Measurements from ENCODE around the gene COLQ. TPM values are rescaled to one million over a fixed set of nuclear protein-coding genes. Genes with fewer than 3 reads are reported as not detected.
"Not testable (repeated sequence)": the region's sequence is repeated elsewhere in the genome, so short reads cannot be mapped to it uniquely, and the experiment has no call there.

The COLQ gene
- total RNA-seq, 2 experiments from 2014 or later, result 3.3 to 4.3 TPM

- H3K4me1 Mint-ChIP-seq, result peaks cover 54% of the 10 kb centered on the region
- peaks cover 54% of the 10 kb centered on the region for H3K36me3 Mint-ChIP-seq (ENCODE audit: low read depth)
- DNase-seq, result no peak
- H3K4me3 Mint-ChIP-seq, result peak overlapping the region; percentile 89
- no peaks in the 10 kb centered on the region for H3K9me3 Mint-ChIP-seq
- H3K27ac Mint-ChIP-seq, result peak overlapping the region; percentile 90
- ChIA-PET POLR2A (no interaction called here), CTCF (interaction anchor here (0.6 kb wide), 1 partner anchor 24 kb away, joined by 3 read pairs; no protein-coding TSS in a partner anchor)
- no peaks in the 10 kb centered on the region for H3K27me3 Mint-ChIP-seq
Measured at GRCh38 chr3:15427981-15428380, 93.5 kb downstream of the COLQ start.

GRCh38 chr3:15427182-15427880, 94.2 kb downstream of the COLQ start, which contains the start of the genes EAF1 and METTL6:
TSS of gene EAF1 (plus strand) at chr3:15427598. CDS start at chr3:15427780, 182 bp downstream.
TSS of gene METTL6 (minus strand) at chr3:15427544. CDS start at chr3:15426511, 1,033 bp downstream.
- Mint-ChIP-seq H3K4me3 (peak within 1 kb of the TSS; percentile 89), H3K9me3 (no peaks in the 10 kb centered on the region), H3K4me1 (peaks cover 56% of the 10 kb centered on the region), H3K36me3 (ENCODE audit: low read depth) (peaks cover 57% of the 10 kb centered on the region), H3K27me3 (no peaks in the 10 kb centered on the region), H3K27ac (peak within 1 kb of the TSS; percentile 90)
- POLR2A ChIA-PET, result no interaction called here
- peak; percentile 90 for DNase-seq
- CTCF ChIA-PET, result interaction anchor here (0.6 kb wide), 1 partner anchor 24 kb away, joined by 3 read pairs; no protein-coding TSS in a partner anchor

- H3K4me3 Mint-ChIP-seq, result peak overlapping the region; percentile 89
- peaks cover 51% of the 10 kb centered on the region for H3K4me1 Mint-ChIP-seq
- H3K27me3 Mint-ChIP-seq, result no peaks in the 10 kb centered on the region
- POLR2A ChIA-PET, result no interaction called here
- H3K36me3 Mint-ChIP-seq (ENCODE audit: low read depth), result peaks cover 55% of the 10 kb centered on the region
- CTCF ChIA-PET, result interaction anchor here (1.2 to 1.3 kb wide), 2 partner anchors 13 to 21 kb away, joined by 4 to 6 read pairs; no protein-coding TSS in a partner anchor
- H3K27ac Mint-ChIP-seq, result peak overlapping the region; percentile 90
- no peak for DNase-seq
- H3K9me3 Mint-ChIP-seq, result no peaks in the 10 kb centered on the region
Measured at GRCh38 chr3:15426579-15427118, 94.9 kb downstream of the COLQ start.

- H3K36me3 Mint-ChIP-seq (ENCODE audit: low read depth), result peaks cover 31% of the 10 kb centered on the region
- H3K4me3 Mint-ChIP-seq, result no peak overlapping the region
- peaks cover 20% of the 10 kb centered on the region for H3K4me1 Mint-ChIP-seq
- ChIA-PET CTCF (no interaction called here), POLR2A (no interaction called here)
- no peaks in the 10 kb centered on the region for H3K9me3 Mint-ChIP-seq
- H3K27ac Mint-ChIP-seq, result no peak overlapping the region
- DNase-seq, result no peak
- H3K27me3 Mint-ChIP-seq, result no peaks in the 10 kb centered on the region
Measured at GRCh38 chr3:15420871-15421270, 100.6 kb downstream of the COLQ start.

- DNase-seq, H3K4me1 Mint-ChIP-seq, H3K27ac Mint-ChIP-seq, H3K27me3 Mint-ChIP-seq, H3K9me3 Mint-ChIP-seq, CTCF ChIA-PET, H3K4me3 Mint-ChIP-seq: not testable (repeated sequence)
- POLR2A ChIA-PET, result interaction anchor here (0.6 kb wide), 1 partner anchor 31 kb away, joined by 3 read pairs; no protein-coding TSS in a partner anchor
- peaks cover 37% of the 10 kb centered on the region for H3K36me3 Mint-ChIP-seq (ENCODE audit: low read depth)
Measured at GRCh38 chr3:15410966-15411365, 110.5 kb downstream of the COLQ start.

- Mint-ChIP-seq H3K9me3 (no peaks in the 10 kb centered on the region), H3K4me3 (no peak overlapping the region), H3K27me3 (no peaks in the 10 kb centered on the region), H3K27ac (no peak overlapping the region), H3K4me1 (no peaks in the 10 kb centered on the region), H3K36me3 (ENCODE audit: low read depth) (peaks cover 26% of the 10 kb centered on the region)
- DNase-seq, result no peak
- CTCF ChIA-PET, result interaction anchor here (1.5 kb wide), 1 partner anchor 207 kb away, joined by 4 read pairs; no protein-coding TSS in a partner anchor
- POLR2A ChIA-PET, result no interaction called here
Measured at GRCh38 chr3:15409774-15410173, 111.7 kb downstream of the COLQ start.

GRCh38 chr3:15409239-15409638, 112.3 kb downstream of the COLQ start:
- Mint-ChIP-seq H3K27ac (no peak overlapping the region), H3K4me3 (no peak overlapping the region), H3K27me3 (no peaks in the 10 kb centered on the region), H3K9me3 (no peaks in the 10 kb centered on the region), H3K36me3 (ENCODE audit: low read depth) (peaks cover 22% of the 10 kb centered on the region), H3K4me1 (no peaks in the 10 kb centered on the region)
- CTCF ChIA-PET, result interaction anchor here (0.6 to 1.5 kb wide), 2 partner anchors 202 to 207 kb away, joined by 4 read pairs; no protein-coding TSS in a partner anchor
- POLR2A ChIA-PET, result no interaction called here
- DNase-seq, result no peak

GRCh38 chr3:15405448-15406050, 116.0 kb downstream of the COLQ start:
- Mint-ChIP-seq H3K27me3 (no peaks in the 10 kb centered on the region), H3K36me3 (ENCODE audit: low read depth) (peaks cover 7% of the 10 kb centered on the region), H3K27ac (no peak overlapping the region), H3K4me1 (peaks cover 12% of the 10 kb centered on the region), H3K4me3 (no peak overlapping the region), H3K9me3 (no peaks in the 10 kb centered on the region)
- POLR2A ChIA-PET, result interaction anchor here (0.7 kb wide), 1 partner anchor 130 kb away, joined by 3 read pairs; no protein-coding TSS in a partner anchor
- DNase-seq, result peak; percentile 42
- CTCF ChIA-PET, result interaction anchor here (0.8 to 2.2 kb wide), 13 partner anchors 15 to 205 kb away, joined by 3 to 29 read pairs (median 3); no protein-coding TSS in a partner anchor

- no peak for DNase-seq
- ChIA-PET CTCF (interaction anchor here (1.0 to 2.2 kb wide), 11 partner anchors 14 to 202 kb away, joined by 3 to 29 read pairs (median 4); no protein-coding TSS in a partner anchor), POLR2A (no interaction called here)
- H3K4me1 Mint-ChIP-seq, result peaks cover 19% of the 10 kb centered on the region
- H3K36me3 Mint-ChIP-seq (ENCODE audit: low read depth), result peaks cover 3% of the 10 kb centered on the region
- H3K27ac Mint-ChIP-seq, result no peak overlapping the region
- H3K9me3 Mint-ChIP-seq, result no peaks in the 10 kb centered on the region
- H3K27me3 Mint-ChIP-seq, result no peaks in the 10 kb centered on the region
- no peak overlapping the region for H3K4me3 Mint-ChIP-seq
Measured at GRCh38 chr3:15404767-15405166, 116.7 kb downstream of the COLQ start.

GRCh38 chr3:15403965-15404364, 117.5 kb downstream of the COLQ start:
- Mint-ChIP-seq H3K4me1 (peaks cover 27% of the 10 kb centered on the region), H3K4me3 (no peak overlapping the region), H3K27me3 (no peaks in the 10 kb centered on the region), H3K36me3 (ENCODE audit: low read depth) (no peaks in the 10 kb centered on the region), H3K27ac (no peak overlapping the region), H3K9me3 (no peaks in the 10 kb centered on the region)
- ChIA-PET CTCF (interaction anchor here (0.6 to 2.2 kb wide), 4 partner anchors 137 to 1240 kb away, joined by 3 to 29 read pairs (median 3); no protein-coding TSS in a partner anchor), POLR2A (no interaction called here)
- DNase-seq, result no peak

GRCh38 chr3:15403495-15403894, 118.0 kb downstream of the COLQ start:
- Mint-ChIP-seq H3K36me3 (ENCODE audit: low read depth) (no peaks in the 10 kb centered on the region), H3K4me1 (peaks cover 32% of the 10 kb centered on the region), H3K4me3 (no peak overlapping the region), H3K9me3 (no peaks in the 10 kb centered on the region), H3K27me3 (no peaks in the 10 kb centered on the region), H3K27ac (no peak overlapping the region)
- DNase-seq, result no peak
- ChIA-PET CTCF (interaction anchor here (0.6 to 1.2 kb wide), 2 partner anchors 135 to 156 kb away, joined by 3 to 4 read pairs; no protein-coding TSS in a partner anchor), POLR2A (no interaction called here)

- H3K27ac Mint-ChIP-seq, result no peak overlapping the region
- ChIA-PET POLR2A (no interaction called here), CTCF (no interaction called here)
- no peak for DNase-seq
- H3K27me3 Mint-ChIP-seq, result no peaks in the 10 kb centered on the region
- H3K9me3 Mint-ChIP-seq, result peaks cover 3% of the 10 kb centered on the region
- peaks cover 35% of the 10 kb centered on the region for H3K4me1 Mint-ChIP-seq
- H3K36me3 Mint-ChIP-seq (ENCODE audit: low read depth), result peaks cover 5% of the 10 kb centered on the region
- no peak overlapping the region for H3K4me3 Mint-ChIP-seq
Measured at GRCh38 chr3:15401936-15402335, 119.6 kb downstream of the COLQ start.
